Endothelial cell of umbilical vein (primary cell): ENCODE data around the gene SEMA4F. TPM values are rescaled to one million over a fixed set of nuclear protein-coding genes. Genes with fewer than 3 reads are reported as not detected.

Experiments used
- BruUV-seq: library from RNA; stranded (reverse); fragments of 400-500 nt; replicated peaks from 2 replicates; lab custom pipeline; 2021; lab: Mats Ljungman, UMichigan
- CTCF ChIA-PET: fragments of 300-600, 350-600 bp; sonication (Branson Sonifier 250); formaldehyde crosslinking; loops from one replicate; lab custom pipeline; 2021; ENCODE audit warnings: antibody characterized with exemption, inconsistent platforms; lab: Charles Lee
- POLR2A ChIA-PET: fragments of 300-600, 350-600 bp; sonication (Branson Sonifier 250); formaldehyde crosslinking; loops from one replicate; lab custom pipeline; 2021; ENCODE audit warnings: antibody characterized with exemption, inconsistent platforms; lab: Charles Lee
- DNase-seq: peaks from one replicate; pipeline ENCODE4 v3.0.0-alpha.2; 2011; ENCODE audit warnings: low read depth, low spot score
- FAIRE-seq: peaks from 2 replicates; lab custom pipeline; 2011; peaks lifted over from hg19 to GRCh38; lab: Jason Lieb, UNC
- H2AFZ ChIP-seq: 2 replicates; pipeline ENCODE4 v1.6.0; 2012; ENCODE audit warnings: low read depth, low read length, control low read depth, inconsistent platforms
- H3K27ac ChIP-seq: 2 replicates; pipeline ENCODE4 v1.5.1; 2011; ENCODE audit warnings: low read depth, mild to moderate bottlenecking, control low read depth, low read length, moderate library complexity; ENCODE audit not compliant: insufficient read depth
- H3K27me3 ChIP-seq, 2 experiments: 2 replicates each; pipeline versions ENCODE4 v1.6.0 to v1.6.1; 2011; ENCODE audit warnings: low read length in 2 of 2, mixed read lengths in 1 of 2; ENCODE audit not compliant: control insufficient read depth in 2 of 2, insufficient read depth in 2 of 2
- H3K36me3 ChIP-seq, 2 experiments: 2 replicates in 1 of 2; 3 replicates in 1 of 2; pipeline ENCODE4 v1.5.1; 2011; ENCODE audit warnings: low read length in 2 of 2, mild to moderate bottlenecking in 1 of 2, moderate library complexity in 1 of 2; ENCODE audit not compliant: control insufficient read depth in 2 of 2, insufficient read depth in 2 of 2; ENCODE audit errors: extremely low read depth in 1 of 2
- H3K4me1 ChIP-seq: 3 replicates; pipeline ENCODE4 v1.5.1; 2011; ENCODE audit warnings: mild to moderate bottlenecking, low read length; ENCODE audit not compliant: control insufficient read depth, insufficient read depth; ENCODE audit errors: extremely low read depth
- H3K4me2 ChIP-seq: 2 replicates; pipeline ENCODE4 v1.6.1; 2011; ENCODE audit warnings: low read length, control low read depth, mixed read lengths; ENCODE audit not compliant: insufficient read depth
- H3K4me3 ChIP-seq, 3 experiments: fragments of 200-600 bp in 1 of 3; sonication (generic), shearing (Covaris generic) in 1 of 3; replicated peaks in 1 of 3; 2 replicates each; pipeline ENCODE4 v1.5.1; 2011 to 2016; ENCODE audit warnings: control low read depth in 3 of 3, low read length in 3 of 3, mild to moderate bottlenecking in 2 of 3, inconsistent platforms in 1 of 3, low read depth in 1 of 3, moderate library complexity in 1 of 3; ENCODE audit not compliant: insufficient read depth in 1 of 3
- H3K79me2 ChIP-seq: 2 replicates; pipeline ENCODE4 v1.6.0; 2012; ENCODE audit warnings: low read length, inconsistent platforms; ENCODE audit not compliant: control insufficient read depth, insufficient read depth
- H3K9ac ChIP-seq: replicated peaks from 2 replicates; pipeline ENCODE3; 2011; ENCODE audit warnings: low read length, control low read depth; ENCODE audit not compliant: insufficient read depth; ENCODE audit errors: extremely low read depth
- H3K9me1 ChIP-seq: replicated peaks from 3 replicates; pipeline ENCODE4 v1.6.0; 2011; ENCODE audit warnings: mild to moderate bottlenecking, low read length; ENCODE audit not compliant: control insufficient read depth, insufficient read depth; ENCODE audit errors: extremely low read depth
- H3K9me3 ChIP-seq: replicated peaks from 2 replicates; pipeline ENCODE4 v1.5.1; 2012; ENCODE audit warnings: low read length, inconsistent platforms; ENCODE audit not compliant: control insufficient read depth, insufficient read depth
- H4K20me1 ChIP-seq: replicated peaks from 2 replicates; pipeline ENCODE3; 2011; ENCODE audit warnings: mild to moderate bottlenecking, low read length; ENCODE audit not compliant: control insufficient read depth, insufficient read depth; ENCODE audit errors: extremely low read depth
- EZH2 ChIP-seq: IDR thresholded peaks from 2 replicates; pipeline ENCODE4 v1.6.1; 2012; ENCODE audit warnings: borderline replicate concordance, low read depth, mild to moderate bottlenecking, moderate library complexity, low read length, inconsistent platforms; ENCODE audit not compliant: severe bottlenecking
- FOS ChIP-seq: IDR thresholded peaks from 2 replicates; pipeline ENCODE4 v1.6.1; 2011; ENCODE audit warnings: mild to moderate bottlenecking, low read length, moderate library complexity, borderline replicate concordance; ENCODE audit not compliant: insufficient read depth
- GATA2 ChIP-seq: IDR thresholded peaks from 2 replicates; pipeline ENCODE4 v1.7.0; 2011; ENCODE audit warnings: low read depth, mild to moderate bottlenecking, moderate library complexity, mixed read lengths, low read length; ENCODE audit not compliant: insufficient read length, insufficient read depth
- JUN ChIP-seq: IDR thresholded peaks from 2 replicates; pipeline ENCODE4 v1.6.1; 2011; ENCODE audit warnings: borderline replicate concordance, low read depth; ENCODE audit not compliant: insufficient read length, insufficient read depth
- MYC ChIP-seq: IDR thresholded peaks from one replicate; pipeline ENCODE4 v1.6.1; 2011; ENCODE audit warnings: mild to moderate bottlenecking, low read depth, low read length
- POLR2AphosphoS5 ChIP-seq: IDR thresholded peaks from 2 replicates; pipeline ENCODE4 v1.6.1; 2012; ENCODE audit warnings: low read depth, mild to moderate bottlenecking, control low read depth, low read length, moderate library complexity; ENCODE audit not compliant: insufficient read depth
- dilution Hi-C: fragments of 300-500 bp; cut with MboI; formaldehyde crosslinking; loops from one replicate; pipeline ENCODE4 v1.15.0; 2019; ENCODE audit warnings: low sequenced_read_pairs; ENCODE audit not compliant: extremely low pct_ligation_motif_present
- intact Hi-C: fragments of 100-400 bp; cut with micrococcal nuclease; formaldehyde crosslinking; loops from one replicate; pipeline ENCODE4 v1.10.0; 2022
- polyA plus RNA-seq, 4 experiments: library from polyadenylated mRNA; depleted of rRNA in 3 of 4; stranded (reverse) in 3 of 4; unstranded in 1 of 4; fragments of >200 nt; gene quantifications; 2 replicates each; pipeline versions ENCODE4 v1.2.1 to v1.2.3, GENCODE V29; 2011 to 2012; ENCODE audit warnings: missing spikeins in 1 of 4
- total RNA-seq: library from RNA; stranded (reverse); gene quantifications from 2 replicates; pipeline ENCODE4 v1.2.3, GENCODE V29; 2021
- TF ChIP-seq, protein P1 (sequence below): IDR thresholded peaks from 2 replicates; pipeline ENCODE4 v1.6.1; 2011; ENCODE audit not compliant: insufficient read depth, insufficient read length

The SEMA4F gene
- total and polyA plus RNA-seq, 2 donors (not counting 3 experiments of a cell fraction or from before 2014, with no cell fraction given): 5.3 to 6.0 TPM

DNA sequence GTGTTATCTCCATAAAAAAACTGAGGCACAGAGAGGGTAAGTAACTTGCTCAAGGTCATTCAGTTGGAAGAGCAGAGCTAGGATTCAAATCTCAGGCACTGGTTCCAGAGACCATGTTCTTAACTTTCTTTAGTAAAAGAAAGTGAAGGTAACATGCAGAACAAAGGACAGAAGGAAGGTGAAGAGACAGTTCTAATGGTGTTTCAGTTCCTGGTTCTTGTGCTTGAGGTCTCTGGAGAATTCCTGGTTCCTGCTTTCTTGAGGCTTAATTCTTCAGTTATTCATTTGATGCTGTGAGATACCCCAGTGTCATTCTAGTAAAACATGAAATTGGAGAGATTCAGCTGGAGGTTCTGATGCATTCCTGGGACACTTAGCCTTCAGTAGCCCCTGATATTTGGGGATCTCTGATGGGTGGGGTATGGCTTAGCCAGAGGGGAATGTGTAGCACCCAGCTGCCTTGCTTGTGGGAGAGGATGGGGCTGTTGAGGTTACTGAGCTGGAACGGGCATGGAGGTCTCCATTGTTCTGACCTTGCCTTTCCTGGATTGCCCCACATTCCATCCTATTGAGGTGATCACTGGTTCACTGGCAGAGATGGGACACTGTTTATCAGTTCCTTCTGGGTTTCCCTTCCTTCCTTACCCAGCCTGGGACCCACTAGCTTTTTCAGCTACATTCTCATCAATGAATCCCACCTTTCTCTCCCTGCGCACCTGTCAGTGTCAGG is 46.8 kb downstream of the SEMA4F start:
- no peaks in the 10 kb centered on the region for H4K20me1 ChIP-seq
- H3K27me3 ChIP-seq: peaks cover 17 to 24% of the 10 kb centered on the region in 2 experiments
- FAIRE-seq (no peak), DNase-seq (no peak)
- H3K4me3 ChIP-seq: no peak overlapping the region
- CTCF ChIA-PET: interaction anchor here (1.0 to 3.8 kb wide), 2 partner anchors 10 to 175 kb away, joined by 3 to 13 read pairs; no protein-coding TSS in a partner anchor
- no peak overlapping the region for H3K9ac ChIP-seq
- no peaks in the 10 kb centered on the region for H3K36me3 ChIP-seq
- no peaks in the 10 kb centered on the region for H3K79me2 ChIP-seq
- no peaks in the 10 kb centered on the region for H3K4me1 ChIP-seq
- no peak overlapping the region for H3K4me2 ChIP-seq
- intact Hi-C loops (no loop called here), dilution Hi-C loops (no loop called here)
- H3K9me1 ChIP-seq: no peaks in the 10 kb centered on the region
- no peak overlapping the region for H3K27ac ChIP-seq
- POLR2A ChIA-PET: no interaction called here
- H3K9me3 ChIP-seq: no peaks in the 10 kb centered on the region
- TF ChIP-seq GATA2 (no peak), JUN (no peak), EZH2 (no peak), MYC (no peak), FOS (no peak), POLR2AphosphoS5 (no peak)
- TF ChIP-seq, protein P1, sequence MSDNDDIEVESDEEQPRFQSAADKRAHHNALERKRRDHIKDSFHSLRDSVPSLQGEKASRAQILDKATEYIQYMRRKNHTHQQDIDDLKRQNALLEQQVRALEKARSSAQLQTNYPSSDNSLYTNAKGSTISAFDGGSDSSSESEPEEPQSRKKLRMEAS: no peak
- no peak overlapping the region for H2AFZ ChIP-seq
- BruUV-seq: no TSS peak
